ENCODE data around the gene MYO5B. TPM values are rescaled to one million over a fixed set of nuclear protein-coding genes. Genes with fewer than 3 reads are reported as not detected.

The MYO5B gene
- total RNA-seq, 4 donors from 2014 or later, result 32.0 to 63.3 (median 46.8) TPM

DNA sequence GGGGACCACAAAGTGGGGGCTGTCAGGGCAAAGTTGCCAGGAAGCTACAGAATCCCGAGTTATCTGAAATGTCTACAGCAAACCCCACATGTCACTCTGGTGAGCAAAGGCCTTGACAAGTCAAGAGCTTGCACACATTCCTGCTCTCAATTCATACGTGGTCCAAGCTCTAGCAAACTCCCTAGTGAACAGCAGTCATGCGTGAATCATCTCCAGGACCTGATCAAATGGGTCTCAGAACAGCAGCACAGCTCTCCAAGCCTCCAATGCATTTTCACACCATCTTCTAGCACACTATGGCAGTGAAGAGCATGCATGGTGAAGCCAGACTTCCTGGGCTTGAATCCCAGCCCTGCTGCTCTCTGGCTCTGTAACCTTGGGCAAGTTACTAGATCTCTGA is 68.5 kb downstream of the MYO5B start:
- H3K36me3 ChIP-seq, result no peaks in the 10 kb centered on the region
- no peaks in the 10 kb centered on the region for H3K9me3 ChIP-seq
- DNase-seq, result no peak
- no peak overlapping the region for H3K27ac ChIP-seq
- peaks cover 0 to 8% (median 0%) of the 10 kb centered on the region in 4 donors for H3K27me3 ChIP-seq
- intact Hi-C loops (cut with DNase I), result no loop called here
- H3K4me1 ChIP-seq, result peaks cover 0 to 28% (median 0%) of the 10 kb centered on the region in 3 donors
- no peak for TF ChIP-seq POLR2A (IDR thresholded peaks at IDR 0.05)
- TF ChIP-seq, protein P1, sequence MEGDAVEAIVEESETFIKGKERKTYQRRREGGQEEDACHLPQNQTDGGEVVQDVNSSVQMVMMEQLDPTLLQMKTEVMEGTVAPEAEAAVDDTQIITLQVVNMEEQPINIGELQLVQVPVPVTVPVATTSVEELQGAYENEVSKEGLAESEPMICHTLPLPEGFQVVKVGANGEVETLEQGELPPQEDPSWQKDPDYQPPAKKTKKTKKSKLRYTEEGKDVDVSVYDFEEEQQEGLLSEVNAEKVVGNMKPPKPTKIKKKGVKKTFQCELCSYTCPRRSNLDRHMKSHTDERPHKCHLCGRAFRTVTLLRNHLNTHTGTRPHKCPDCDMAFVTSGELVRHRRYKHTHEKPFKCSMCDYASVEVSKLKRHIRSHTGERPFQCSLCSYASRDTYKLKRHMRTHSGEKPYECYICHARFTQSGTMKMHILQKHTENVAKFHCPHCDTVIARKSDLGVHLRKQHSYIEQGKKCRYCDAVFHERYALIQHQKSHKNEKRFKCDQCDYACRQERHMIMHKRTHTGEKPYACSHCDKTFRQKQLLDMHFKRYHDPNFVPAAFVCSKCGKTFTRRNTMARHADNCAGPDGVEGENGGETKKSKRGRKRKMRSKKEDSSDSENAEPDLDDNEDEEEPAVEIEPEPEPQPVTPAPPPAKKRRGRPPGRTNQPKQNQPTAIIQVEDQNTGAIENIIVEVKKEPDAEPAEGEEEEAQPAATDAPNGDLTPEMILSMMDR (IDR thresholded peaks at IDR 0.05), result no peak
- H3K4me3 ChIP-seq, result no peak overlapping the region
- 63 to 69% methylated on average over 2 to 3 of the region's 3 CpGs for WGBS, 2 donors

DNA sequence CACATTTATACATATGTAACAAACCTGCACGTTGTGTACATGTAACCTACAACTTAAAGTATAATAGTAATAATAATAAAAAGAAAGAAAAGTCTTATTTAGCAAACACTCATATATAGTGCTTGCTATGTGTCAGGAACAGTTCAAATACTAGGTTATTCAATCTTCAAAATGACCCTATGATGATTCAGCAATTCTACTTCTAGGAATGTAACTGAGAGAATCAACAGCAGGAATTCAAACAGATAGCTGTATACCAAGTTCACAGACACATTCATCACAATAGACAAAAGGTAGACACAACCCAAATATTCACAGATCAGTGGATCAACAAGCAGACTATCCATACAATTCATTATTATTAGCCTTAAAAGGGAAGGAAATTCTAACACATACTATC is 69.5 kb downstream of the MYO5B start:
- 61 to 74% methylated on average over 1 of the region's 1 CpG for WGBS, 2 donors
- H3K4me3 ChIP-seq, result no peak overlapping the region
- DNase-seq, result no peak
- TF ChIP-seq, protein P1 (IDR thresholded peaks at IDR 0.05), result no peak
- TF ChIP-seq POLR2A (IDR thresholded peaks at IDR 0.05), result no peak
- intact Hi-C loops (cut with DNase I), result no loop called here
- H3K9me3 ChIP-seq, result no peaks in the 10 kb centered on the region
- no peaks in the 10 kb centered on the region for H3K36me3 ChIP-seq
- no peak overlapping the region for H3K27ac ChIP-seq
- peaks cover 0 to 14% (median 0%) of the 10 kb centered on the region in 4 donors for H3K27me3 ChIP-seq
- peaks cover 0 to 25% (median 0%) of the 10 kb centered on the region in 3 donors for H3K4me1 ChIP-seq

DNA sequence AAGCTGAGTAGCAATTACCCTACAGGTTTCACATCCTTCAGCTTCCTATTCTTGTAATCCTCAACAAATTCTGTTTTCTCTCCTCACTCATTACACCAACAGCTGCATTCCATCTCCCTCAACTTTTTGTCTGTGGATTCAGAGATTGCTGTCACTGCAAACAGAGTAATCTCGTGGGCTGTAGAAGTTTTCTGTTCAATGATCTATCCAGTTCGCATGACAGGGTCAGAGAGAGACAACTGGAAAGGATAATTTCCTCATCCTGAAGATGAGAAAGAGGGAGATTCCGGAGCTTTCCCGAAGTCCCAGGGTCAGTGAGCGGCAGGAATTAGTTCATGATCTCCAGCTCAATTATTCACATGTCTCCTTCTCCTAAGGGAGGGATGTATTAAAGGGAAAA is 75.7 kb downstream of the MYO5B start:
- no peaks in the 10 kb centered on the region for H3K4me1 ChIP-seq
- DNase-seq, result no peak
- WGBS, 2 donors, result 69 to 74% methylated on average over 4 to 5 of the region's 5 CpGs
- no peaks in the 10 kb centered on the region for H3K36me3 ChIP-seq
- no peaks in the 10 kb centered on the region for H3K9me3 ChIP-seq
- peaks cover 0 to 8% (median 0%) of the 10 kb centered on the region in 4 donors for H3K27me3 ChIP-seq
- H3K4me3 ChIP-seq, result no peak overlapping the region
- no peak overlapping the region for H3K27ac ChIP-seq
- TF ChIP-seq, protein P1 (IDR thresholded peaks at IDR 0.05), result no peak
- TF ChIP-seq POLR2A (IDR thresholded peaks at IDR 0.05), result no peak
- intact Hi-C loops (cut with DNase I), result no loop called here

DNA sequence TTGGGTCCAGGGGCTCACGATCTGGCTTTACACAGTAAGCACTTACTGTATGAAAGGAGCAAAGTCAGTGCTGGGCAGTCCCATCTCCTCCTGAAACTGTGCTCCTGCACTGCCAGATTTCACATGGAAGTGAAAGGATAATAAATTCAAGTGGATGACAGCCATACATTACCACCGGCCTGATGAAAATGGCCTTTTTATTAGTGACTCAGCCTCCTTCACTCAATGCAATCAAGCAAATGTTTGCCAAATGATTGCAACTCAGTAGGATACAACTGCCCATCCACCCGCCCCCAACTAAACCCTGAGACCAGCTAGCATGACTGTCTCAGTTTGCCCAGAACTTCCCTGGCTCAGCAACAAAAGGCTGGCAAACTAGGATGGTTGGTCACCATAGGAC is 77.1 kb downstream of the MYO5B start:
- H3K27ac ChIP-seq, result no peak overlapping the region
- H3K9me3 ChIP-seq, result no peaks in the 10 kb centered on the region
- DNase-seq, result no peak
- 71 to 83% methylated on average over 1 to 3 of the region's 3 CpGs for WGBS, 2 donors
- TF ChIP-seq, protein P1 (IDR thresholded peaks at IDR 0.05), result no peak
- TF ChIP-seq POLR2A (IDR thresholded peaks at IDR 0.05), result no peak
- intact Hi-C loops (cut with DNase I), result no loop called here
- H3K4me3 ChIP-seq, result no peak overlapping the region
- peaks cover 0 to 8% (median 0%) of the 10 kb centered on the region in 4 donors for H3K27me3 ChIP-seq
- no peaks in the 10 kb centered on the region for H3K4me1 ChIP-seq
- H3K36me3 ChIP-seq, result no peaks in the 10 kb centered on the region

DNA sequence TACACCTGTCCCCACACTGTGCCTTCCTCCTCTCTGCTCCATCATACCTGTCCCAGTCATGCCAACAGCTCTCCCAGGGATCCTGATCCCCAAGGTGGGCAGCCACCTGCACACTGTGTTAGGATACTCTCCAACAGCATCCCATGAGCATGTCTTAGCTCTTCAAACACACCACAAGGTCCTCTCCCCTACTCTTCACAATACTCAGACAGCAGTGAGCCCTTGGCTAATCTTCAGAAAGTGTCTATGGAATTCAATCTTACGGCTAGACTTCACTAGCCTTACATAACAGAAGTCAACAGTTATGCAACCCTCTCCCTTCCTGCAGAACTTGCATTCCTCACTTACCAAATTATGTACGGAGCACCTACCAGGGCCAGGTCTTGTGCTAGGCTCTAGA is 79.9 kb downstream of the MYO5B start:
- intact Hi-C loops (cut with DNase I), result no loop called here
- Histone ChIP-seq H3K27me3 (no peaks in the 10 kb centered on the region), H3K4me1 (no peaks in the 10 kb centered on the region), H3K27ac (no peak overlapping the region), H3K9me3 (no peaks in the 10 kb centered on the region), H3K36me3 (no peaks in the 10 kb centered on the region), H3K4me3 (no peak overlapping the region)
- no peak for DNase-seq
- no peak for TF ChIP-seq POLR2A (IDR thresholded peaks at IDR 0.05)
- TF ChIP-seq, protein P1 (IDR thresholded peaks at IDR 0.05), result no peak
- 50 to 54% methylated on average over 1 to 2 of the region's 2 CpGs for WGBS, 2 donors

Measured in esophagus squamous epithelium (tissue), 5 donors.